H1 (cell line): Measurements from ENCODE around the gene P3H2. TPM values are rescaled to one million over a fixed set of nuclear protein-coding genes. Genes with fewer than 3 reads are reported as not detected.

Source experiments
- CEBPB ChIP-seq: IDR thresholded peaks from 2 replicates; pipeline ENCODE4 v1.6.1; 2012; ENCODE audit warnings: low read depth, low read length
- CHD1 ChIP-seq: IDR thresholded peaks from 2 replicates; pipeline ENCODE4 v1.6.1; 2012; ENCODE audit warnings: low read depth, low read length, improper control_type of control experiment
- EP300 ChIP-seq, 2 experiments: IDR thresholded peaks; 1 replicate in 1 of 2; 2 replicates in 1 of 2; pipeline ENCODE4 v1.6.1; 2011 to 2012; ENCODE audit warnings: low read depth in 2 of 2, low read length in 2 of 2, mild to moderate bottlenecking in 2 of 2, borderline replicate concordance in 1 of 2, inconsistent platforms in 1 of 2, moderate library complexity in 1 of 2
- HDAC6 ChIP-seq: IDR thresholded peaks from one replicate; pipeline ENCODE4 v1.7.1; 2012; ENCODE audit warnings: low read depth, mild to moderate bottlenecking, inconsistent platforms, low read length, moderate library complexity
- SAP30 ChIP-seq: fragments of 300-600 bp; sonication (generic); IDR thresholded peaks from 2 replicates; pipeline ENCODE4 v1.7.1; 2012; ENCODE audit warnings: low read length, moderate library complexity, mild to moderate bottlenecking, inconsistent platforms; ENCODE audit not compliant: insufficient read depth, insufficient replicate concordance
- SIN3A ChIP-seq, 2 experiments: IDR thresholded peaks in 1 of 2; conservative IDR thresholded peaks in 1 of 2; 2 replicates each; pipeline ENCODE4 v1.6.1; 2011 to 2012; ENCODE audit warnings: low read length in 2 of 2, improper control_type of control experiment in 1 of 2, low read depth in 1 of 2, mild to moderate bottlenecking in 1 of 2
- SUZ12 ChIP-seq: fragments of 200-600 bp; sonication (generic); IDR thresholded peaks from 2 replicates; pipeline ENCODE4 v1.6.1; 2012; ENCODE audit warnings: mild to moderate bottlenecking, inconsistent platforms, low read length, moderate library complexity, mixed read lengths
- TAF1 ChIP-seq: IDR thresholded peaks from 2 replicates; pipeline ENCODE4 v1.6.1; 2011; ENCODE audit warnings: mild to moderate bottlenecking, low read depth, low read length
- polyA plus RNA-seq, 7 experiments: library from polyadenylated mRNA; depleted of rRNA in 3 of 7; stranded (reverse) in 5 of 7; unstranded in 2 of 7; fragments of >200 nt in 5 of 7; fragments of 200-250 nt in 2 of 7; gene quantifications; 1 replicate in 5 of 7; 2 replicates in 1 of 7; 4 replicates in 1 of 7; pipeline versions ENCODE4 v1.2.1 to v1.2.3, GENCODE V29; 2011 to 2013; ENCODE audit warnings: missing spikeins in 2 of 7, mixed read lengths in 2 of 7
- total RNA-seq: library from RNA; stranded (reverse); fragmentation: NEBNext Ultra II Directional; extraction: Animal tissue kit (Norgen Biotek cat#: 25700); gene quantifications from 2 replicates; pipeline ENCODE4 v1.2.1, GENCODE V29; 2021

P3H2 gene
- total and polyA plus RNA-seq, 2 of the 8 experiments (the other 6 are each of a cell fraction or from before 2014, with no cell fraction given) = 40.5 to 60.4 TPM

DNA sequence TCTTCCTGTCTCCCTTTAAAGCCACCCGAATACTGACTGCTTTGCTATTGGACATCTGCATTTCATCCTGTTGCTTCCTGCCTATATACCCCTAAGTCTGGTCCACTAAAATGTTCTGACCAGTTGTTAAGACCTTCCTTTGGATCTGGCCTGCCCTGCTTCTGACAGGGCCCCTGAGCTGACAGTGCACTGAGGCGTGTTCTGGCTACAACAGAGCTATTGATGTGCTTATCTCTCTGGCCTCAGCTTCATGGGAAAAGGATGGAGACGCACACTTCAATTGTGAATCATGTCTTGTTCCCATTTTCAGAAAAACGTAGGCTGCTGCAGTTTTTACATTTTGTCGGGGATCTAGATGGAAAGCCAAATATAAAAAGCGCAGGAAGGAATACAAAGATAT is 7.1 kb upstream of the P3H2 start (continued):
- TF ChIP-seq SAP30 = no peak
- TF ChIP-seq HDAC6 = no peak
- no peak for TF ChIP-seq CEBPB
- no peak for TF ChIP-seq CHD1
- no peak for TF ChIP-seq EP300 (IDR thresholded peaks at IDR 0.05; ENCODE audit: borderline replicate concordance in 1 of 2, low read depth in 2 of 2, low read length in 2 of 2)
- TF ChIP-seq SUZ12 = no peak
- no peak for TF ChIP-seq SIN3A (conservative IDR thresholded peaks at IDR 0.05 in 1 of 2, IDR thresholded peaks at IDR 0.05 in 1 of 2; ENCODE audit: low read depth in 1 of 2, low read length in 2 of 2)
- TF ChIP-seq TAF1 = no peak
